ENCODE data around the gene PLXNB1.

PLXNB1 gene

DNA sequence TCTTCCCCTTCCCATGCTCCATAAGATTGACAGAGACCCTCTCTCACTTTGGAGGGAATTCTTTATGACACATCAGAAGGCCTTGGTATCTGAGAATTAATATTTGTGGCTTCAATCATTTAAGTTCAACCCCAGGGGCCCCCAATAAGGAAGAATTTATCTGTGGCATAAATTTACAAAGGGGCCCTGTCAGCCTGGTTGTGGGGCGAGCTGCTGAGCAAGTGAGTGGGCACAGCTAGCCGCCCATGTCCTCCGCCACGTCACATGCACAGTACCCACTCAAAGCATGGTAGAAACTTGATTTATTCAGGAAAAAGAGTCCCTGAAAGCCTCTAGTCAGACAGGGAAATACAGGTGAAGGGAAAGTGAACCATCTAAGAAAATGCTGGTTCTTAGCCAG, 13.3 kb downstream of the PLXNB1 start:
- no peak for DNase-seq

DNA sequence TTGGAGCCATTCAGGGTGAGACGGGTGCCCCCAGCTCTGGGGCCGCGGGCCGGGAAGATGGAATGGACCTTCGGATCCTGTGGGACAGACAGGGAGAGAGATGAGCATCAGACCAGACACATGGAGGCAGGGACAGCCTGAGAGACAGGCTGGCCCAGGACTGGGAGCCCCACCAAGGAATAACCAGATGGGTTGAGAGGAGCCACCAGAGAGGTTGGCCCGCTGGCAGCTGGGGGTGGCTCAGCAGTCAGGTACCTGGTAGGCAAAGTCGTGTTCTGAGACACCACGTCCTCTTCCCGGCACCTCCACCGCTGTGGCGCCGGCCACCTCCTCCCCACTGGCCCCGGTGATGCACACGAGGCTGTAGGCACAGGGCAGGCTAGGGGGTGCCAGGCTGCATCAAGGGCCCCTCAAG, 13.8 kb downstream of the PLXNB1 start:
- no peak for DNase-seq

GRCh38 chr3:48415251-48415953, 14.5 kb downstream of the PLXNB1 start:
- DNase-seq: no peak

- DNase-seq: no peak
These were observed 15.3 kb downstream of the PLXNB1 start for GRCh38 chr3:48414376-48415250.

DNA sequence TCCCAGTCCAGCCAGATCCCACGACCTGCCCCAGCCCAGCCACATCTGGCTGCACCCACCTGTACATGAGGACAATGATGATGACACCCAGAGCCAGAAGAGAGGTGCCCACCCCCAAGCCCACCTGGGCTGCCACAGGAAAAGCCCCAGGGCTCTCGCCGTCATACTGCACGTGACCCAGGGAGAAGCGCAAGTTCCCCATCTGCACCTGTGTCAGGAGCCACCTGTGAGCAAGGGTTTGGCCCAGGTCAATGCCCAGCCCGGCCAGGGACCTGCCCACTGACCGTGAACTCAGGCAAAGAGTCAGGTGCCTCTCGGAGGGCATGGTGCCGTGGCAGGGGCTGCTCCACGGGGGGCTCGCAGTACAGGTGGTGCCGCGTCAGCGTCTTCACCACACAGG, 16.3 kb downstream of the PLXNB1 start:
- peak; percentile 54 for DNase-seq

DNA sequence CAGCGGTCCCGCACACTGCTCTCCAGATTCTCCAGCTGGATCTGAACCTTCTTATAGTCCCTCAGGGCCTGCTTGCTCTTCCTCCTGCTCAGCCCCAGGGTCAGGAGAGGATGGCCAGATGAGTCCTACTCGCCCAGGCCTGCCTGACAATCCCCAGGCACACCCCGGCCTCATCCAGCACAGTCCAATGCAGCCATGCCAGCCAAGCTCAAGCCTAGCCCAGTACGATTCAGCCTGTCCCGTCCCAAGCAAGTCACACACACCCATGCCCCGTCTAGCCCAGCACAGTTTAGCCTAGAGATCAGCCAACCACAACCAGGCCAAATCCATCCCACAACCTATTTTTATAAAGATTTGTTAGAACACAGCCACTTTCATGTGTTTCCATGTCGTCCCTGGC, 16.8 kb downstream of the PLXNB1 start:
- peak; percentile 29 for DNase-seq

GRCh38 chr3:48412375-48413001, 17.4 kb downstream of the PLXNB1 start:
- no peak for DNase-seq

GRCh38 chr3:48411606-48412374, 18.1 kb downstream of the PLXNB1 start:
- DNase-seq: no peak

DNA sequence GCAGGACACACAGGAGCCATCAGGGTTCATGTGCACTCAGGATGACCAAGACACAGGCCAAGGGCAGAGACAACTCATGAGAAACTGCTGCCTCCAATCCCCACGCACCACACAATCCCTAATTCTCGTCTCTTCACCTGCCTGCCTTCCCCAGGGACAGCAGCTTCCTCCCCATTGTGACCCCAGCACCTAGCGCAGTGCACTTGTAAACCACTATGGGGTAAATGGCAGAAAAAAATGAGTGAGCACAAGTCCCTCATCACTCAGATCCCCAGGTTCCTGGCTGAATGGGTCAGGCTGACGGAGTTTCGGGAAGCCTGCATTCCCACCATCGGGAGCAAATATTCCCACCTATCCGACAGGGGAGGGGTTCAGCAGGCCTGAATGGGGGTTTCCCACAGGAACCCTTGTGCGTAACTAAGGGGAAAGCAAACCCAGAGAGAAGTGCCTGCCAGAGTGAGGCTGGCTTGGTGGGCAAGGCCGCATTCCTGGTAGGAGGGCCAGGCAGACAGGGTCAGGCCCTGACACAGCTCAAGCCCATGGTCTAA, 18.8 kb downstream of the PLXNB1 start:
- no peak for DNase-seq

DNA sequence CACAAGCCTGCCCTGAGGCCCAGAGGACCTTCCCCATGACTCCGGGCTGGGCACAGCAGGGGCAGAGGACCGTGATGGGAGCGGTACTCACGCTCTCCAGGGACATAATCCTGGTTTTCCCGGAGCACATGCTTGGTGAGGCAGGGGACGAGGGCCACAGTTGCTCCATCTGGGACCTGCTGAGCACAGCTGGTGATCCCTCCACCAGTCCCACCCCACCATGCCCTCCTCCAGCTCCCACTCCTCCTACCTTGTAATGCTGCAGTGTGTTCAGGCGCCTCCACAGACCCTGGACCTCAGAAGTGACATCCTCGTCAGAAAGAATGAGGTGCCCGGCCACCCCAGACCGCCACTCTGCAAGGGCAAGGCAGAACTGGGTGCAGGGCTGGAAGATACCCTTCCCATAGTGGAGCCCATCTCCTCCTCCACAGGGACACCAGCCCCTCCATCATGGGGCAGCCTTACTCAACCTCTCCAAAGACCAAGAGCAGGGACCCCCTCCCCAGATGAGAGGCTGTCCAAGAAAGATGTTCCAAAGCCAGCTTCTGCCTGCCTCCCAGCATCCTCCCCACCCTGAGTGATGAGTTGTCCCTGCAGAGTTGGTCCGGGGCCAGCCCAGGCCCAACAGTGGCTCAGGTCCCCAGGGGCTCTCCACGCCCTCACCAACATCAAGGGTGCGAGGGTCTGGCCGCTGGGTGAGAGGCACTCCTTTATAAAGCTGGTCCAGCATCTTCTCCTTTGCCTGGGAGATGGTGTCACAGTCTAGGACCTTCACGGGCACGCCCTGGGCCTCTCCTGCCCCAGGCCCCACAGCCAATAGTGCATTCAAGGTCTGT, 19.5 kb downstream of the PLXNB1 start:
- no peak for DNase-seq

DNA sequence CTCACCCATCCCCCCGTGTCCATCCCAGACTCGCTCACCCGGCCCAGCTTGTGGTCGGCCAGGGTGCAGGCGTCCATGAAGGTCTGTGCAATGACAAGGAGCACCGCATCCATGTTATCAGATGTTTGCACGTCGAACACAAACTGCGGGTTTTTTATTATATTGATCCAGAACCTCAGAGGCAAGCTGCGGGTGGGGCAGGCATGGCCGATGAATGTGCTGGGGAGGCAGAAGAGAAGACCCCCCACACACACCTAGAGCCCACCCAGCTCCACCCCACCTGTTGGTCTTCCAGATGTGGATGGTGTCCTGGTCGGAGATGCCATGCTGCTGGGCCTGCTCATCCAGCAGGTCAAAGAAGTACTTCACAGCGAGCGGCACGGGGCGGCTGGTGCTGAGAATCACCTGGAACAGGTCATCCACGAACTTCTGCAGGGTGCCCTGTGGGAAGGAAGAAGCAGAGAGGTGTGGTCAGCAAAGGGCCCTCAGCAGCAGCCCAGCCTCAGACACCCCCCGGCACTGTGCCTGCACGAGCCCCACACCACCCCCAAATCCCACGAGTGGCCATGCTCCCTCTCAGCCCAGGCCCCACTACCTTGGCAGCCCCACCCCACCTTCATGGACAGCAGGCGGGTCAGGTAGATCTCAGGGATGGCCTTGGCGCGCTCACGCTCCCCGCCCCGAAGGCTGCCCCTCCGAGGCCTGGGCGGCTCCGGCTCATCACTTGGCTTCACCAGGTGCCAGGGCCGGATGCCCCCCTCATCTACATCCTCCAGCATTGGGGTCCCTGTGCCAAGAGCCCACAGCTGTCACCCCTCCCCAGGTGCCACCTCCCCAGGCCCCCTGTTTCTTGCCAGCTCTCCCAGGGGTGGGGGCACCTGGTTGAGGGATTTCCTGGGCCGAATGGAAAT, 20.3 kb downstream of the PLXNB1 start:
- DNase-seq: no peak

DNA sequence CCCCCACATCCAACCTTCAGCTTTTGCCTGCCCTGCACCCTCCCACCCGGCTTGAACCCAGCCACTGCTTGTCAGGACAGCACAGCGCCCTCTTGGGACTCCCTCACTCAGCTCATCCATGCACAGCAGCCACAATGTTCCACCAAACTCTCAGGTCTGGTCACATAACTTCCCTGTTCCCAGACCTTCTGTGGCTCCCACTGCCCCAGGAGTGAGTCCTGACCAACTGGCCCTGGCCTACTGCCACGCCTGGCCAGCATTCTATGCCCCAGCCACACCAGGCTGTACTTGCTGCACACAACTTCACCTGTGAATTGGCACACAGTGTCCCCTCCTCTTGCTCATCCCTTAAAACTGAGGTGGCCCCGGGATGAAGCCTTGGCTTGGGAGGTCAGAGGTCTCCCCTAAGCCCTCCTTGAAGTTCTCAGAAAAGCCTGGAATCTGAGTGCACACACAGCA, 21.0 kb downstream of the PLXNB1 start:
- no peak for DNase-seq

- DNase-seq: no peak
These were observed 22.3 kb downstream of the PLXNB1 start for GRCh38 chr3:48407542-48408099.

GRCh38 chr3:48406443-48407431, 23.1 kb downstream of the PLXNB1 start:
- DNase-seq: no peak

- no peak for DNase-seq
These were observed 23.9 kb downstream of the PLXNB1 start for GRCh38 chr3:48405971-48406370.

DNA sequence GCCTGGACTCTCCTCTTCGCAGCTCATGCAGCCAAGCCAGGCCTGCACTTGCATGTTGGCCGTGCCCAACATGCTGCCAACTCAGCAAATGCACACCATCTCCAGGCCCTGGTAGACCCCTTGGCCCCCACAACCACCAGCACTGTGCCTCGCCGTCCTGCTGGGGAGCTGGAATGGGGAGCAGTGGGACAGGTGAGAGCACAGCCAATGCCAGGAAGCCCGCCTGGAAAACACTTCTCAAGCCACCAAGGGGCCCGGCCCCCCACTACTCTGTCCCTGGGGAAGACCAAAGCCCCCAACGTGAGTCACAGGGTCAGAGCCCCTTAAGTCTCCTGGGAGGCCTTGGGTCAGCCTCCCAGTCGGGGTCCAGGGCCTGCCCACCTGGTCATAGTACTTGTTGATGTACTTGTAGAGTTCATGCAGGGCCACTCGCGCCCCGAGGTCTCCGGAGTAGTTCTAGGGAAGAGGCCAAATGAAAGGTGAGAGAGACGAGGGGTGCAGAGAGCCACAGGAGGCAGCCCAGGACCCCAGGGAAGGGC, 24.5 kb downstream of the PLXNB1 start:
- no peak for DNase-seq

DNA sequence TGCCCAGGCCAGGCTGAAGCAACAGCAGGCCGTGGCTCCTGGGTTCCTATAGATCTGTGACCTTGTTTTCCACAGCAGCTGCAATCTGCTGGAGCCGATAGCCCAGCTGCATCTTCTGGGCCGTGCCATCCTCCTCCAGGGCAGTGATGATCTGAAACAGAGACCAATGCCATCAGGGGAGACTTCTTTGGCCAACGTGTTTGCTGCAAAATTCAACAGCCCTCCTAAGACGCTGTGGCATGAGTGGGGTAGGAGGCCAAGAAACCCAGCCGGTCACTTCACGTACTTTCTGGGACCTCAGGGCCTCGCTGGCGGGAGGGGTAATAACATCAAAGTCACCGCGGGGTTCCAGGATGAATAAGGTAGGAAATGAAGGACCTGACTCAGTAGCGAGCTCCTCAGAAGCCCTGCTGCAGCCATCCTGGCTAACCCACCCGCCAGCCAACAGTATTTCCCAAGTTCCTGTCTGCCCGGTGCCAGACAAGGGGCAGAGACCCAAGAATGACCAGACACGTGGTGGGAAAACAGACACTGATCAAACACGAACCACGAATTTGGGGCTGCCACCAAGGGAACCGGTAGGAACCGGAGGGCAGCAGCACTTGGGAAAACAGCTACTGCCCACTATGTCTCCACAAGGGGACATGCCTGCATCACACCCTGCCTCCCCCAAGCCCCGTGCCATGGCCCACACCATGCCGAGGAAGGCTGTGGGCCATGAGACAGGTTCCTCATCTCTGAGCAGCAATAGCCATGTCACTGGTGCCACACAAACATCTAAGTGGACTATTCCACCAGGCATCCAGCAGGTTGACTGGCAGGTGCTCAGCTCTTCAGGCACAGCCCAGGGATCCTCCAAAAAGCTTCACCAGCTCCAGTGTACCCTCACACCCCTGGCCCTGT, 25.2 kb downstream of the PLXNB1 start:
- no peak for DNase-seq

Measured in RPMI8226 (cell line).